ENCODE results near the gene CUL7. TPM values are rescaled to one million over a fixed set of nuclear protein-coding genes. Genes with fewer than 3 reads are reported as not detected.

Gene CUL7
- total RNA-seq, 1 donor from 2014 or later: 20.1 TPM

DNA sequence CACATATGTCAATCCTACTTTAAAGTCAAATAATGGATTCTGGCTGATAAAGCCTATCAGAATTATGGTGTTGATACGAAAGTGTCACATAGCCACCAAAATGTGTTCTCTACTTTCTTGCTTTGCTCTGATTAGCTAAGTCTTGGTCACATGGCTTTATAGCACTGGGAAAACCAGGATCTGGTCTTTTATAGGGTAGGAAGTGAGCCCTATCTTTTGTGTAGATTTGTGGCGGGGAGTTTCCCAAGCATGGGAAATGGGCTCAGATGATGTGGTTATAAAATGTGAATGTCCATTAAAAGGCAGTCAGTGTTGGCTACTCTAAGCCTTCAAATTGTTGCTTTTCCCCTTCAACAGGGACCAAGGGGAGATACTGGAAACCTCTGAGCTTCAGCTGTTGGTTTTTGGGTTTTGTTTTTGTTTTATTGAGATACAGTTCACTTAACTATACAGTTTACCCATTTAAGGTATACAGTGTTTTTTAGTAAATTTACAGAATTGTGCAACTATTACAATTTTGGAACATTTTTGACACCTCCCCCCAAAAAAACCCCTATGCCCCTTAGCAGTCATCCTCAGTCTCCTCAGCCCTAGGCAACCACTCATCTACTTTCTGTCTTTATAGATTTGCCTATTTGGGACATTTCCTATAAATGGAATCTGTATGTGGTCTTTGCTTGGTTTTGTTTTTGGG lies 20.0 kb downstream of the CUL7 start:
- DNase-seq (no peak), ATAC-seq (no peak)
- no peaks in the 10 kb centered on the region for H3K4me1 ChIP-seq
- intact Hi-C loops (cut with DNase I): no loop called here
- TF ChIP-seq, protein P1, sequence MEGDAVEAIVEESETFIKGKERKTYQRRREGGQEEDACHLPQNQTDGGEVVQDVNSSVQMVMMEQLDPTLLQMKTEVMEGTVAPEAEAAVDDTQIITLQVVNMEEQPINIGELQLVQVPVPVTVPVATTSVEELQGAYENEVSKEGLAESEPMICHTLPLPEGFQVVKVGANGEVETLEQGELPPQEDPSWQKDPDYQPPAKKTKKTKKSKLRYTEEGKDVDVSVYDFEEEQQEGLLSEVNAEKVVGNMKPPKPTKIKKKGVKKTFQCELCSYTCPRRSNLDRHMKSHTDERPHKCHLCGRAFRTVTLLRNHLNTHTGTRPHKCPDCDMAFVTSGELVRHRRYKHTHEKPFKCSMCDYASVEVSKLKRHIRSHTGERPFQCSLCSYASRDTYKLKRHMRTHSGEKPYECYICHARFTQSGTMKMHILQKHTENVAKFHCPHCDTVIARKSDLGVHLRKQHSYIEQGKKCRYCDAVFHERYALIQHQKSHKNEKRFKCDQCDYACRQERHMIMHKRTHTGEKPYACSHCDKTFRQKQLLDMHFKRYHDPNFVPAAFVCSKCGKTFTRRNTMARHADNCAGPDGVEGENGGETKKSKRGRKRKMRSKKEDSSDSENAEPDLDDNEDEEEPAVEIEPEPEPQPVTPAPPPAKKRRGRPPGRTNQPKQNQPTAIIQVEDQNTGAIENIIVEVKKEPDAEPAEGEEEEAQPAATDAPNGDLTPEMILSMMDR (IDR thresholded peaks at IDR 0.05): no peak
- H3K27ac ChIP-seq: no peak overlapping the region
- H3K4me3 ChIP-seq: no peak overlapping the region
- H3K9me3 ChIP-seq: no peaks in the 10 kb centered on the region
- H3K27me3 ChIP-seq: no peaks in the 10 kb centered on the region
- peaks cover 80% of the 10 kb centered on the region for H3K36me3 ChIP-seq

- no peaks in the 10 kb centered on the region for H3K4me1 ChIP-seq
- H3K36me3 ChIP-seq: peaks cover 79% of the 10 kb centered on the region
- H3K27me3 ChIP-seq: no peaks in the 10 kb centered on the region
- DNase-seq (no peak), ATAC-seq (no peak)
- intact Hi-C loops (cut with DNase I): no loop called here
- no peak overlapping the region for H3K27ac ChIP-seq
- no peaks in the 10 kb centered on the region for H3K9me3 ChIP-seq
- H3K4me3 ChIP-seq: no peak overlapping the region
- TF ChIP-seq, protein P1 (IDR thresholded peaks at IDR 0.05): no peak
These were observed 21.3 kb downstream of the CUL7 start for GRCh38 chr6:43032326-43032725.

- ATAC-seq (no peak), DNase-seq (no peak)
- Histone ChIP-seq H3K4me1 (no peaks in the 10 kb centered on the region), H3K27ac (no peak overlapping the region), H3K27me3 (no peaks in the 10 kb centered on the region), H3K9me3 (no peaks in the 10 kb centered on the region), H3K4me3 (no peak overlapping the region), H3K36me3 (peaks cover 87% of the 10 kb centered on the region)
- intact Hi-C loops (cut with DNase I): no loop called here
- TF ChIP-seq, protein P1 (IDR thresholded peaks at IDR 0.05): no peak
These were observed 24.5 kb downstream of the CUL7 start for GRCh38 chr6:43029120-43029519.

- DNase-seq (no peak), ATAC-seq (no peak)
- Histone ChIP-seq H3K4me1 (peaks cover 13% of the 10 kb centered on the region), H3K27ac (no peak overlapping the region), H3K4me3 (no peak overlapping the region), H3K36me3 (peaks cover 67% of the 10 kb centered on the region), H3K27me3 (no peaks in the 10 kb centered on the region), H3K9me3 (no peaks in the 10 kb centered on the region)
- TF ChIP-seq, protein P1 (IDR thresholded peaks at IDR 0.05): no peak
- intact Hi-C loops (cut with DNase I): no loop called here
These were observed 27.3 kb downstream of the CUL7 start for GRCh38 chr6:43026365-43026764.

DNA sequence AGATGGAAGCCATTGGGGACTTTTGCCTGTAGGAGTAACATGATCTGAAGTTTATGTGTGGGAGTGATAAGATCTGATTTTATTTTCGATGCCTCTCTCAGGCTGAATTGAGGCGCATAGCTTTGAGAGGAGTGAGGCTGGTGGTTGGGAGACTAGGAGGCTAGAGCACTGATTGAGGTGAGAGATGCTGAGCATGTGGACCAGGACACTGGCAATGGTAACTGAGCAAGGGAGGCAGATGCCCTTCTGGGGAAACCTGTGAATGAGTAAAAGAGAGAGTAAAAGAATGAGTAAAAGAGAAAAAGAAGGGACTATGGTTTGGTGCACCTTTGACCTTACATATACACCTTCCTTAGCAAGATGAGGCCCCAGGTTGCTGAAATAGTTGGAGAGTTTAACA lies 29.2 kb downstream of the CUL7 start:
- intact Hi-C loops (cut with DNase I): no loop called here
- Histone ChIP-seq H3K27me3 (no peaks in the 10 kb centered on the region), H3K9me3 (no peaks in the 10 kb centered on the region), H3K27ac (no peak overlapping the region), H3K36me3 (peaks cover 58% of the 10 kb centered on the region), H3K4me1 (peaks cover 21% of the 10 kb centered on the region), H3K4me3 (no peak overlapping the region)
- TF ChIP-seq, protein P1 (IDR thresholded peaks at IDR 0.05): no peak
- no peak for DNase-seq
- ATAC-seq: no peak

Data from upper lobe of right lung (tissue), 1 donor.